NCI-H460 (cell line): Measurements from ENCODE around the gene LIMK1. TPM values are rescaled to one million over a fixed set of nuclear protein-coding genes. Genes with fewer than 3 reads are reported as not detected.

ENCODE experiments used
- DNase-seq: peaks from one replicate; pipeline ENCODE4 v3.0.0-alpha.2; 2016; ENCODE audit warnings: low read depth; ENCODE audit errors: extremely low read depth
- total RNA-seq: library from RNA; depleted of rRNA; stranded (reverse); fragments of >200 nt; shearing (Covaris generic); gene quantifications from 2 replicates; pipeline ENCODE4 v1.2.3, GENCODE V29; 2014

Gene LIMK1
- total RNA-seq, 1 experiment from 2014 or later = 24.3 TPM

- no peak for DNase-seq
Measured at GRCh38 chr7:74053589-74054186, 29.9 kb upstream of the LIMK1 start.

DNA sequence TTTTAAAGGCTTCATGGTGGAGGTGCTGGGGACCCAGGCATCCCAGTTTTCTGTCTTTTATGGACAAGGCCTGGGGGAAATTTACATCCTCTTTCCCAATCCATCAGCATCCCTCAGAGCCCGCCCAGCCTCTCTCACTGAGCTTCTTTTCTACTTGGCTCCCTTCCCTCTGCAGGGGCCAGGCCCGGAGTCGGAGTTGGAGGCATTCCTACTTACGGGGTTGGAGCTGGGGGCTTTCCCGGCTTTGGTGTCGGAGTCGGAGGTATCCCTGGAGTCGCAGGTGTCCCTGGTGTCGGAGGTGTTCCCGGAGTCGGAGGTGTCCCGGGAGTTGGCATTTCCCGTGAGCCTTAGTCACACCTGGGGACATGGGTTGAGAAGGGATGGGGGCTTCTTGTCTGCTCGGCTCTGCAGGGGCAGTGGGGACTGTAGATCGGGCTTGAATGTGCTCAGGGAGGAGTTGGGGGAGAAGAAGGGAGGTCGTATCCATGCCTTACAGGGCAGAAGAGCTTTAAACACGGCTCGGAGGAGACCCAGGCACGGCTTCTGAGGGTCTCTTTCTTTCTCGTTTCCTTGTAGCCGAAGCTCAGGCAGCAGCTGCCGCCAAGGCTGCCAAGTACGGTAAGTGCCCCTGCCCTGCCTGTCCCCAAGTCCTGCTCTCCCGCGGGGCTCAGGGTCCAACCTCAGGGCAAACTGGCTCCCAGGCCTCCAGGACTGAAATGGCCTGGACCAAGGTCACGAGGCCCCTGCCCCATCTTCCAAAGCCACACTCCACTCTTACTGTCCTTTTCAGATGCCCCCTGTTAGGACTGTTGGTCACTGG, 27.3 kb upstream of the LIMK1 start:
- no peak for DNase-seq

DNA sequence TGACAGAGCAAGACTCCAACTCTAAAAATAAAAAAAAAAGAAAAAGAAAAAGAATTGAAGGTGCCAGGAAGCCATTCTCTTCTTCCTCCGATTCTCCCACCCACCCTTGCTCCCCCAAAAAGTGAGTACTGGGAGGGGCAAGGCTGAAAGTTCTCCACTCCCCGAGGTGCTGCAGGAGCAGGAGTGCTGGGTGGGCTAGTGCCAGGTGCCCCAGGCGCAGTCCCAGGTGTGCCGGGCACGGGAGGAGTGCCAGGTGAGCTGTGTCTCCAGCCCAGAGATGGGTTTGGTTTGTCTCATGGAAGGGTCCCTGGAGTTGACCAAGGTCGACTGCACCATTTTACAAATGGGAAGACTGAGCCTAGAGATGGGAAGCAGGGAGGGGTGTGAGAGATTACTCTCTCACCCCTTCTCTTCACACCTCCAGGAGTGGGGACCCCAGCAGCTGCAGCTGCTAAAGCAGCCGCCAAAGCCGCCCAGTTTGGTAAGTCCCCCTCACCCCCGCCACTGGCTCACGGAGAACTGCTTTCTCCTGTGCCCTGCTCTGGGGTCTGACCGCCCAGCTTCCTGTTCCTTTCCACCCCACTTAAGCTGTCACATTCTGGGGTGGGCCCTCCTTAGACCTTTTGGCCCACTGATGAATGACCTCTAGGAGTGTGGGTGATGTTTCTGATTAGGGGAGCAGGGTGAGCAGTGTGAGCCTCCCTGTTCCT, 26.2 kb upstream of the LIMK1 start:
- DNase-seq = no peak

GRCh38 chr7:74057987-74058386, 25.6 kb upstream of the LIMK1 start:
- no peak for DNase-seq

DNA sequence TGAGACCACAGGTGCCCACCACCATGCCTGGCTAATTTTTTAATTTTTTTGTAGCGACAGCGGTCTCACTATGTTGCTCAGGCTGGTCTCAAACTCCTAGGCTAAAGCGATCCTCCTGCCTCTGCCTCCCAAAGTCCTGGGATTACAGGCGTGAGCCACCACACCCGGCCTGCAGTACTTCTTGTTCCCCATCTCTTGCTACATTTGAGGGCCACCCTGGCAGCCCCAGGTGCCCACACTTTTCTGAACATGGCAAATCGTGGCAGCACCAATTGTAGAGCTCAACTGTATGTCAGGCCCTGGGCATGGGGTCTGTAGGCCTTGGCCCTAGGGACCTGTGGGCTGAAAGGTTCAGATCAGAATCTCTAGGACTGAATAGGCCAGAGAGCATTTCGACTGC, 25.1 kb upstream of the LIMK1 start:
- DNase-seq = no peak

- no peak for DNase-seq
Measured at GRCh38 chr7:74059037-74059436, 24.6 kb upstream of the LIMK1 start.

DNA sequence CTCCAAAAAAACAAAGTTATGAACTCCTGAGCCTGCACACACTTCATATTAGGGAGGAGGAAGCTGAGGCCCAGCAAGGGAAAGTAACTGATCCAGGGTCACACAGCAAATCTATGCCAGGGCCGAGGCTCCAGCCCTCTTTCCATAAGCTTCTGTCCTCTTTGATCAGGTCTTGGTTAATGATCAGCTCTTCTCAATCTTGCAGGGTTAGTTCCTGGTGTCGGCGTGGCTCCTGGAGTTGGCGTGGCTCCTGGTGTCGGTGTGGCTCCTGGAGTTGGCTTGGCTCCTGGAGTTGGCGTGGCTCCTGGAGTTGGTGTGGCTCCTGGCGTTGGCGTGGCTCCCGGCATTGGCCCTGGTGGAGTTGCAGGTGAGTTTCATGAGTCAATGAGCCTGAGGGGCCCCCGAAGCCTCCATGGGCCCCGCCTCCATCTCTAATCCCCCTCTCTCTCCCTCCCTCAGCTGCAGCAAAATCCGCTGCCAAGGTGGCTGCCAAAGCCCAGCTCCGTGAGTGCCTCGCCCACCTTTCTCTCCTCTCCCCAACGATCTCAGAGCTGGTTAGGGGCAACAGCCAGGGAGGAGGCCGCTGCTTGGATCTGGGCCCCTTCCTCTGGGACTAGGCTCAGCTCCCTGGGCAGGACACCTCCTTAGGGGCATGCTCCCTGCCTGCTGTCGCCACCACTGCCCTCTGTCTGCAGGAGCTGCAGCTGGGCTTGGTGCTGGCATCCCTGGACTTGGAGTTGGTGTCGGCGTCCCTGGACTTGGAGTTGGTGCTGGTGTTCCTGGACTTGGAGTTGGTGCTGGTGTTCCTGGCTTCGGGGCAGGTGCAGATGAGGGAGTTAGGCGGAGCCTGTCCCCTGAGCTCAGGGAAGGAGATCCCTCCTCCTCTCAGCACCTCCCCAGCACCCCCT, 23.7 kb upstream of the LIMK1 start:
- DNase-seq = no peak

- peak; percentile 80 for DNase-seq
Measured at GRCh38 chr7:74061840-74062539, 21.6 kb upstream of the LIMK1 start.

- DNase-seq = no peak
Measured at GRCh38 chr7:74063223-74063641, 20.4 kb upstream of the LIMK1 start.

DNA sequence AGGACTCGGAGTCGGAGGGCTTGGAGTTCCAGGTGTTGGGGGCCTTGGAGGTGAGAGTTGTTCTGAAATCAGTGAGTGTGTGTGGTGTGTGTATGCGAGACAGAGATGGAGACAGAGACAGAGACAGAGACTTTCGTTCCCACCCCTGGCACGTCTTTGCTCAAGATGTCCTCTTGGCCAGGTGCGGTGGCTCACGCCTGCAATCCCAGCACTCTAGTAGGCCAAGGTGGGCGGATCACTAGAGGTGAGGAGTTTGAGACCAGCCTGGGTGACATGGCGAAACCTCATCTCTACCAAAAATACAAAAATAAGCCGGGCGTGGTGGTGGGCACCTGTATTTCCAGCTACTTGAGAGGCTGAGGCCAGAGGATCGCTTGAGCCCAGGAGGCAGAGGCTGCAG, 20.0 kb upstream of the LIMK1 start:
- no peak for DNase-seq

DNA sequence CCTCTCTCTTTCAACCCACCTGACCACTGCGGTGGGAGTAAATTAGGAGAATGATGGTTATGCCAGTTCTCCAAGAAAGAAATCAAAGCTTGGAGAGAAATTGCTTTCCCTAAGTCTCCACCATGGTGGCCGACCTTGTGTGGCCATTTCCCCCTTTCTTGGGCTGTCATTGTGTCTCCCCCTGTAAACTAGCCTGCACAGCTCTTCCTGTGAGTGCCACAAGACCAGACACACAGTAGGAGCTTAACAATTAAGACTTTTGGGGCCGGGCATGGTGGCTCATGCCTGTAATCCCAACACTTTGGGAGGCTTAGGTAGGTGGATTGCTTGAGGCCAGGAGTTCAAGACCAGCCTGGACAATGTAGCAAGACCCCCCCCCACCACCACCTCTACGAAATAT, 18.9 kb upstream of the LIMK1 start:
- DNase-seq = no peak

- DNase-seq = no peak
Measured at GRCh38 chr7:74066626-74067025, 17.0 kb upstream of the LIMK1 start.

GRCh38 chr7:74068378-74069085, 15.1 kb upstream of the LIMK1 start:
- no peak for DNase-seq

- DNase-seq = no peak
Measured at GRCh38 chr7:74069086-74069541, 14.5 kb upstream of the LIMK1 start.

- no peak for DNase-seq
Measured at GRCh38 chr7:74069790-74070618, 13.6 kb upstream of the LIMK1 start.

- DNase-seq = no peak
Measured at GRCh38 chr7:74070619-74070921, 13.0 kb upstream of the LIMK1 start.

GRCh38 chr7:74071121-74071520, 12.5 kb upstream of the LIMK1 start:
- no peak for DNase-seq

DNA sequence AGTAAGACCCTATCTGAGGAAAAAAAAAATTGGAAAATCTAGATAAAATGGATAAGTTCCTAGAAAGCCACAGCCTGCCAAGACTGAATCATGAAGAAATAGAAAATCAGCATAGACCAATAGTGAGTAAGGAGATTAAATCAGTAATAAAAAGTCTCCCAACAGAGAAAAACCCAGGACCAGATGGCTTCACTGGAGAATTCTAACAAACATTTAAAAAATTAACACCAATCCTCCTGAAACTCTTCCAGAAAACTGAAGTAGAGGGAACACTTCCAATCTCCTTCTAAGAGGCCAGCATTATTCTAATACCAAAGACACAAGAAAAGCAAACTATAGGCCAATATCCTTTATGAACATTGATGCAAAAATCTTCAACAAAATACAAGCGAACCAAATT, 8.8 kb upstream of the LIMK1 start:
- no peak for DNase-seq

DNA sequence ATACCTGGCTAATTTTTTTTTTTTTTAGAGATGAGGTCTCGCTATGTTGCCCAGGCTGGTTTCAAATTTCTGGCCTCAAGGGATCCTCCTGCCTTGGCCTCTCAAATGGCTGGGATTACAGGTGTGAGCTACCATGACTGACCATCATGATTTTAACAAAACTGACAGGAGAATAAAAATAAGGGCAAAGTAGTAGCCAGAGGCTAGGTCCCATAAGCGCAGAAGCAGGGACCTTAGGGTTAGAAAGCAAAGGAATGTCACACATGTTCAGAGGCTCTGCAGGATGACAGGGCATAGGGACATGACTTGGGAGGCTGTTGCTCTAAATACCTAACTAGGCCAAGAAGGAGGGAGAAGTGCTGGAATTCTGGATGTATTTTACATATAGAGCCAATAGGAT, 5.1 kb upstream of the LIMK1 start:
- no peak for DNase-seq
